Endothelial cell of umbilical vein (primary cell): ENCODE results near the gene PEMT. TPM values are rescaled to one million over a fixed set of nuclear protein-coding genes. Genes with fewer than 3 reads are reported as not detected.

Source experiments
- BruUV-seq: library from RNA; stranded (reverse); fragments of 400-500 nt; replicated peaks from 2 replicates; lab custom pipeline; 2021; lab: Mats Ljungman, UMichigan
- CTCF ChIA-PET: fragments of 300-600, 350-600 bp; sonication (Branson Sonifier 250); formaldehyde crosslinking; loops from one replicate; lab custom pipeline; 2021; ENCODE audit warnings: antibody characterized with exemption, inconsistent platforms; lab: Charles Lee
- POLR2A ChIA-PET: fragments of 300-600, 350-600 bp; sonication (Branson Sonifier 250); formaldehyde crosslinking; loops from one replicate; lab custom pipeline; 2021; ENCODE audit warnings: antibody characterized with exemption, inconsistent platforms; lab: Charles Lee
- DNase-seq: peaks from one replicate; pipeline ENCODE4 v3.0.0-alpha.2; 2011; ENCODE audit warnings: low read depth, low spot score
- FAIRE-seq: peaks from 2 replicates; lab custom pipeline; 2011; peaks lifted over from hg19 to GRCh38; lab: Jason Lieb, UNC
- H2AFZ ChIP-seq: 2 replicates; pipeline ENCODE4 v1.6.0; 2012; ENCODE audit warnings: low read depth, low read length, control low read depth, inconsistent platforms
- H3K27ac ChIP-seq: 2 replicates; pipeline ENCODE4 v1.5.1; 2011; ENCODE audit warnings: low read depth, mild to moderate bottlenecking, control low read depth, low read length, moderate library complexity; ENCODE audit not compliant: insufficient read depth
- H3K27me3 ChIP-seq, 2 experiments: 2 replicates each; pipeline versions ENCODE4 v1.6.0 to v1.6.1; 2011; ENCODE audit warnings: low read length in 2 of 2, mixed read lengths in 1 of 2; ENCODE audit not compliant: control insufficient read depth in 2 of 2, insufficient read depth in 2 of 2
- H3K36me3 ChIP-seq, 2 experiments: 2 replicates in 1 of 2; 3 replicates in 1 of 2; pipeline ENCODE4 v1.5.1; 2011; ENCODE audit warnings: low read length in 2 of 2, mild to moderate bottlenecking in 1 of 2, moderate library complexity in 1 of 2; ENCODE audit not compliant: control insufficient read depth in 2 of 2, insufficient read depth in 2 of 2; ENCODE audit errors: extremely low read depth in 1 of 2
- H3K4me1 ChIP-seq: 3 replicates; pipeline ENCODE4 v1.5.1; 2011; ENCODE audit warnings: mild to moderate bottlenecking, low read length; ENCODE audit not compliant: control insufficient read depth, insufficient read depth; ENCODE audit errors: extremely low read depth
- H3K4me2 ChIP-seq: 2 replicates; pipeline ENCODE4 v1.6.1; 2011; ENCODE audit warnings: low read length, control low read depth, mixed read lengths; ENCODE audit not compliant: insufficient read depth
- H3K4me3 ChIP-seq, 3 experiments: fragments of 200-600 bp in 1 of 3; sonication (generic), shearing (Covaris generic) in 1 of 3; replicated peaks in 1 of 3; 2 replicates each; pipeline ENCODE4 v1.5.1; 2011 to 2016; ENCODE audit warnings: control low read depth in 3 of 3, low read length in 3 of 3, mild to moderate bottlenecking in 2 of 3, inconsistent platforms in 1 of 3, low read depth in 1 of 3, moderate library complexity in 1 of 3; ENCODE audit not compliant: insufficient read depth in 1 of 3
- H3K79me2 ChIP-seq: 2 replicates; pipeline ENCODE4 v1.6.0; 2012; ENCODE audit warnings: low read length, inconsistent platforms; ENCODE audit not compliant: control insufficient read depth, insufficient read depth
- H3K9ac ChIP-seq: replicated peaks from 2 replicates; pipeline ENCODE3; 2011; ENCODE audit warnings: low read length, control low read depth; ENCODE audit not compliant: insufficient read depth; ENCODE audit errors: extremely low read depth
- H3K9me1 ChIP-seq: replicated peaks from 3 replicates; pipeline ENCODE4 v1.6.0; 2011; ENCODE audit warnings: mild to moderate bottlenecking, low read length; ENCODE audit not compliant: control insufficient read depth, insufficient read depth; ENCODE audit errors: extremely low read depth
- H3K9me3 ChIP-seq: replicated peaks from 2 replicates; pipeline ENCODE4 v1.5.1; 2012; ENCODE audit warnings: low read length, inconsistent platforms; ENCODE audit not compliant: control insufficient read depth, insufficient read depth
- H4K20me1 ChIP-seq: replicated peaks from 2 replicates; pipeline ENCODE3; 2011; ENCODE audit warnings: mild to moderate bottlenecking, low read length; ENCODE audit not compliant: control insufficient read depth, insufficient read depth; ENCODE audit errors: extremely low read depth
- CTCF ChIP-seq, 2 donors: IDR thresholded peaks; 1 replicate in 1 of 2; 2 replicates in 1 of 2; pipeline ENCODE4 v1.5.1; 2011; ENCODE audit warnings: low read length in 2 of 2, mild to moderate bottlenecking in 2 of 2, moderate library complexity in 2 of 2, control low read depth in 1 of 2, inconsistent platforms in 1 of 2, low read depth in 1 of 2; ENCODE audit not compliant: insufficient read depth in 1 of 2; ENCODE audit errors: extremely low read depth in 1 of 2
- EZH2 ChIP-seq: IDR thresholded peaks from 2 replicates; pipeline ENCODE4 v1.6.1; 2012; ENCODE audit warnings: borderline replicate concordance, low read depth, mild to moderate bottlenecking, moderate library complexity, low read length, inconsistent platforms; ENCODE audit not compliant: severe bottlenecking
- FOS ChIP-seq: IDR thresholded peaks from 2 replicates; pipeline ENCODE4 v1.6.1; 2011; ENCODE audit warnings: mild to moderate bottlenecking, low read length, moderate library complexity, borderline replicate concordance; ENCODE audit not compliant: insufficient read depth
- GATA2 ChIP-seq: IDR thresholded peaks from 2 replicates; pipeline ENCODE4 v1.7.0; 2011; ENCODE audit warnings: low read depth, mild to moderate bottlenecking, moderate library complexity, mixed read lengths, low read length; ENCODE audit not compliant: insufficient read length, insufficient read depth
- JUN ChIP-seq: IDR thresholded peaks from 2 replicates; pipeline ENCODE4 v1.6.1; 2011; ENCODE audit warnings: borderline replicate concordance, low read depth; ENCODE audit not compliant: insufficient read length, insufficient read depth
- MAX ChIP-seq: IDR thresholded peaks from 2 replicates; pipeline ENCODE4 v1.6.1; 2011; ENCODE audit not compliant: insufficient read depth, insufficient read length
- MYC ChIP-seq: IDR thresholded peaks from one replicate; pipeline ENCODE4 v1.6.1; 2011; ENCODE audit warnings: mild to moderate bottlenecking, low read depth, low read length
- POLR2A ChIP-seq: IDR thresholded peaks from 2 replicates; pipeline ENCODE4 v1.6.1; 2012; ENCODE audit warnings: low read depth, mild to moderate bottlenecking, control low read depth, low read length
- POLR2AphosphoS5 ChIP-seq: IDR thresholded peaks from 2 replicates; pipeline ENCODE4 v1.6.1; 2012; ENCODE audit warnings: low read depth, mild to moderate bottlenecking, control low read depth, low read length, moderate library complexity; ENCODE audit not compliant: insufficient read depth
- dilution Hi-C: fragments of 300-500 bp; cut with MboI; formaldehyde crosslinking; loops from one replicate; pipeline ENCODE4 v1.15.0; 2019; ENCODE audit warnings: low sequenced_read_pairs; ENCODE audit not compliant: extremely low pct_ligation_motif_present
- intact Hi-C: fragments of 100-400 bp; cut with micrococcal nuclease; formaldehyde crosslinking; loops from one replicate; pipeline ENCODE4 v1.10.0; 2022
- polyA plus RNA-seq, 4 experiments: library from polyadenylated mRNA; depleted of rRNA in 3 of 4; stranded (reverse) in 3 of 4; unstranded in 1 of 4; fragments of >200 nt; gene quantifications; 2 replicates each; pipeline versions ENCODE4 v1.2.1 to v1.2.3, GENCODE V29; 2011 to 2012; ENCODE audit warnings: missing spikeins in 1 of 4
- total RNA-seq: library from RNA; stranded (reverse); gene quantifications from 2 replicates; pipeline ENCODE4 v1.2.3, GENCODE V29; 2021

PEMT gene
- total and polyA plus RNA-seq, 2 donors (not counting 3 experiments of a cell fraction or from before 2014, with no cell fraction given) = 35.1 to 58.4 TPM

GRCh38 chr17:17612085-17613022 is 20.8 kb upstream of the PEMT start:
- no peak for FAIRE-seq
- POLR2A ChIA-PET = no interaction called here

More at GRCh38 chr17:17612085-17613022, 20.8 kb upstream of the PEMT start:
- TF ChIP-seq MAX (no peak), EZH2 (no peak), GATA2 (no peak), POLR2AphosphoS5 (no peak), POLR2A (no peak), CTCF (IDR thresholded peaks at IDR 0.05; ENCODE audit: extremely low read depth in 1 of 2, insufficient read depth in 1 of 2, low read depth in 1 of 2, low read length in 2 of 2) (no peak), MYC (no peak), FOS (no peak), JUN (no peak)
- CTCF ChIA-PET = interaction anchor here (0.6 to 3.0 kb wide), 8 partner anchors 10 to 1158 kb away, joined by 3 to 46 read pairs (median 8); partner anchors contain the start of gene RASD1
- dilution Hi-C loops = no loop called here
- Histone ChIP-seq H3K4me3 (no peak overlapping the region), H3K9ac (no peak overlapping the region), H3K4me2 (no peak overlapping the region), H4K20me1 (no peaks in the 10 kb centered on the region), H3K9me1 (no peaks in the 10 kb centered on the region), H2AFZ (no peak overlapping the region), H3K27me3 (peaks cover 0 to 1% of the 10 kb centered on the region in 2 experiments), H3K27ac (no peak overlapping the region), H3K9me3 (no peaks in the 10 kb centered on the region), H3K36me3 (no peaks in the 10 kb centered on the region), H3K79me2 (no peaks in the 10 kb centered on the region), H3K4me1 (no peaks in the 10 kb centered on the region)
- BruUV-seq = no TSS peak
- no peak for DNase-seq
- intact Hi-C loops = loop anchor here (1.0 kb wide), 3 partner anchors 30 to 256 kb away; partner anchors contain the start of gene RASD1
